ENCODE data around the gene PCDHB14.
A peak's percentile ranks its signal among the peaks of the same experiment; 100 is the strongest.
"Not testable (repeated sequence)": the region's sequence is repeated elsewhere in the genome, so short reads cannot be mapped to it uniquely, and the experiment has no call there.

PCDHB14 gene

DNA sequence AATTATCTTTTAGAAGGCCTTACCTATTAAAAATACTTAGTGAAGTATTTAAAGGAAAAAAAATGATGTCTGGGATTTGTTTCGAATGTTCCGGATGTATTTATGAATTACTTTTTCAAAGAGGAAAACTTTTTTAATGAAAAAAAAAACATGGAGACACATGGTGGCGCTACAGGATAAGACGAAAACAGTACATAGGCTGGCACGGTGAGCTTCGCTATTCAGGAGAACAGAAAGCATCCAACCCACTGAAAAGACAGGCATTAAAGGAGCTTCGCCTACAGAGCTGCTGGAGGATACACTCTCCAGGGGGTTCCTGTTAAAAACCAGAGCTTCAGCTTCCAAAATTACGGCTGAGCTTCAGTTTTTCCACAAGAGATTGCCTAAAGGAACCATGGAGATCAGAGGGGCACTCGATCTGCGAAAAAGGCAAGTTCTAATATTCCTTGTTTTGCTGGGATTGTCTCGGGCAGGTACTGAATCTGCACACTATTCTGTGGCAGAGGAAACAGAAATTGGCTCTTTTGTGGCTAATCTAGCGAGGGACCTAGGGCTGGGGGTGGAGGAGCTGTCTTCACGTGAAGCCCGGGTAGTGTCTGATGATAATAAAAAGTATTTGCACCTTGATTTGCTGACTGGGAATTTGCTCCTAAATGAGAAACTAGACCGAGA lies at the start of gene PCDHB14:
TSS of gene PCDHB14 (plus strand) at position 232 of the 672 bp plus-strand sequence. CDS start at position 395, 163 bp downstream.
- Mint-ChIP-seq H3K9me3 (peaks cover 76% of the 10 kb centered on the region), H3K4me3 (peak within 1 kb of the TSS; percentile 77 to 88 (median 85)), H3K27me3 (ENCODE audit: low read depth) (no peaks in the 10 kb centered on the region), H3K27ac (peak within 1 kb of the TSS; percentile 67 to 83 (median 82)), H3K36me3 (ENCODE audit: low read depth) (peaks cover 83% of the 10 kb centered on the region), H3K4me1 (no peaks in the 10 kb centered on the region)
- TF ChIP-seq, protein P1, sequence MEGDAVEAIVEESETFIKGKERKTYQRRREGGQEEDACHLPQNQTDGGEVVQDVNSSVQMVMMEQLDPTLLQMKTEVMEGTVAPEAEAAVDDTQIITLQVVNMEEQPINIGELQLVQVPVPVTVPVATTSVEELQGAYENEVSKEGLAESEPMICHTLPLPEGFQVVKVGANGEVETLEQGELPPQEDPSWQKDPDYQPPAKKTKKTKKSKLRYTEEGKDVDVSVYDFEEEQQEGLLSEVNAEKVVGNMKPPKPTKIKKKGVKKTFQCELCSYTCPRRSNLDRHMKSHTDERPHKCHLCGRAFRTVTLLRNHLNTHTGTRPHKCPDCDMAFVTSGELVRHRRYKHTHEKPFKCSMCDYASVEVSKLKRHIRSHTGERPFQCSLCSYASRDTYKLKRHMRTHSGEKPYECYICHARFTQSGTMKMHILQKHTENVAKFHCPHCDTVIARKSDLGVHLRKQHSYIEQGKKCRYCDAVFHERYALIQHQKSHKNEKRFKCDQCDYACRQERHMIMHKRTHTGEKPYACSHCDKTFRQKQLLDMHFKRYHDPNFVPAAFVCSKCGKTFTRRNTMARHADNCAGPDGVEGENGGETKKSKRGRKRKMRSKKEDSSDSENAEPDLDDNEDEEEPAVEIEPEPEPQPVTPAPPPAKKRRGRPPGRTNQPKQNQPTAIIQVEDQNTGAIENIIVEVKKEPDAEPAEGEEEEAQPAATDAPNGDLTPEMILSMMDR (IDR thresholded peaks at IDR 0.05; ENCODE audit: unreplicated experiment in 3 of 3), result peak in 1 of 3 experiments; percentile 43

DNA sequence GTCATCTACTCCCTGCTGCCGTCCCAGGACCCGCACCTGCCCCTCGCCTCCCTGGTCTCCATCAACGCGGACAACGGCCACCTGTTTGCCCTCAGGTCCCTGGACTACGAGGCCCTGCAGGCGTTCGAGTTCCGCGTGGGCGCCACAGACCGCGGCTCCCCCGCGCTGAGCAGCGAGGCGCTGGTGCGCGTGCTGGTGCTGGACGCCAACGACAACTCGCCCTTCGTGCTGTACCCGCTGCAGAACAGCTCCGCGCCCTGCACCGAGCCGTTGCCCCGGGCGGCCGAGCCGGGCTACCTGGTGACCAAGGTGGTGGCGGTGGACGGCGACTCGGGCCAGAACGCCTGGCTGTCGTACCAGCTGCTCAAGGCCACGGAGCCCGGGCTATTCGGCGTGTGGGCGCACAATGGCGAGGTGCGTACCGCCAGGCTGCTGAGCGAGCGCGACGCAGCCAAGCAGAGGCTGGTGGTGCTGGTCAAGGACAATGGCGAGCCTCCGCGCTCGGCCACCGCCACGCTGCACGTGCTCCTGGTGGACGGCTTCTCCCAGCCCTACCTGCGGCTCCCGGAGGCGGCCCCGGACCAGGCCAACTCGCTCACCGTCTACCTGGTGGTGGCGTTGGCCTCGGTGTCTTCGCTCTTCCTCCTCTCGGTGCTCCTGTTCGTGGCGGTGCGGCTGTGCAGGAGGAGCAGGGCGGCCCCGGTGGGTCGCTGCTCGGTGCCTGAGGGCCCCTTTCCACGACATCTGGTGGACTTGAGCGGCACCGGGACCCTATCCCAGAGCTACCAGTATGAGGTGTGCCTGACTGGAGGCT lies 48.6 kb upstream of the PCDHB14 start:
- H3K9me3 Mint-ChIP-seq, result peaks cover 34% of the 10 kb centered on the region
- not testable (repeated sequence) for H3K4me1 Mint-ChIP-seq

DNA sequence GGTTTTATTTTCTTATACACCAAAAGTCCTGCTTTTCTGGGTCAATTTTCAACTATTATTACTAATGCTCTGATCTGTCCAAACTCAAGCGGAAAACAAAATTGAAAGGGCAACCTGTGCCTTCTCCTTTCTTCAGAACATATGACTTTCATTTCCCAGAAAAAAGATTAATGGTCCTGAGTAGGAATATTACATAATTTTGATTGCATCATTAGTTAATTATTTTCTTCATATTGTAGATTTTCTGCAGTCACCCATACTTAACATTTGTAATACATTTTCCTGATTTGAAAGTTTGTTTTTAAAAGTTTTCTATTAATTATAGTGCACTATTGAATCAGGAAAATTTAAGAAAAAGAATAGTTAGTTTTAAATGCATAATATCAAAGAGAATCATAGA lies 47.2 kb upstream of the PCDHB14 start:
- Mint-ChIP-seq H3K27me3 (ENCODE audit: low read depth) (no peaks in the 10 kb centered on the region), H3K9me3 (peaks cover 30% of the 10 kb centered on the region), H3K36me3 (ENCODE audit: low read depth) (peaks cover 26% of the 10 kb centered on the region), H3K27ac (no peak overlapping the region), H3K4me1 (no peaks in the 10 kb centered on the region), H3K4me3 (no peak overlapping the region)
- TF ChIP-seq, protein P1 (IDR thresholded peaks at IDR 0.05; ENCODE audit: unreplicated experiment in 3 of 3), result no peak

More for the DNA sequence above, 48.6 kb upstream of the PCDHB14 start:
- not testable (repeated sequence) for H3K27ac Mint-ChIP-seq; H3K27me3 Mint-ChIP-seq (ENCODE audit: low read depth); H3K4me3 Mint-ChIP-seq
- H3K36me3 Mint-ChIP-seq (ENCODE audit: low read depth), result peaks cover 20% of the 10 kb centered on the region

DNA sequence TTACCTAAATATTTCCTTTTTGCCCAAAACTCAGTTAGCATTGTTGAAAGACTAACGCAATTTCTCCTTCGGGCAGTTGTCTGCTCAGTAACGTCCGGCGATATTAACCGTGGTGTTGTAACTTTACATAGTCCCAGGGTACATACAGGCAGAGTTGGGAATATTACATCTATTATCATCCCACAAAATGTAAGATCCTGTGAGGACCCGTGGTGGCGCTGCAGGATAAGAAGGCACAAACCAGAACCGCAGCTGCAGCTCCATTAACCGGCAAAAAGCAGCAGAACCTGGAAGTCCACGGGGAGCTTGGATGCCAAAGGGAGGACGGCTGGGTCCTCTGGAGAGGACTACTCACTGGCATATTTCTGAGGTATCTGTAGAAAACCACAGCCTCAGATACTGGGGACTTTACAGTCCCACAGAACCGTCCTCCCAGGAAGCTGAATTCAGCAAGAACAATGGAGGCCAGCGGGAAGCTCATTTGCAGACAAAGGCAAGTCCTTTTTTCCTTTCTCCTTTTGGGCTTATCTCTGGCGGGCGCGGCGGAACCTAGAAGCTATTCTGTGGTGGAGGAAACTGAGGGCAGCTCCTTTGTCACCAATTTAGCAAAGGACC lies 45.5 kb upstream of the PCDHB14 start, which contains the start of gene PCDHB8:
TSS of gene PCDHB8 (plus strand) at position 214 of the 615 bp plus-strand sequence. CDS start at position 459, 245 bp downstream.
- Mint-ChIP-seq H3K36me3 (ENCODE audit: low read depth) (peaks cover 32% of the 10 kb centered on the region), H3K9me3 (peaks cover 38% of the 10 kb centered on the region)
- not testable (repeated sequence) for H3K27ac Mint-ChIP-seq; H3K4me3 Mint-ChIP-seq; H3K4me1 Mint-ChIP-seq; H3K27me3 Mint-ChIP-seq (ENCODE audit: low read depth)

DNA sequence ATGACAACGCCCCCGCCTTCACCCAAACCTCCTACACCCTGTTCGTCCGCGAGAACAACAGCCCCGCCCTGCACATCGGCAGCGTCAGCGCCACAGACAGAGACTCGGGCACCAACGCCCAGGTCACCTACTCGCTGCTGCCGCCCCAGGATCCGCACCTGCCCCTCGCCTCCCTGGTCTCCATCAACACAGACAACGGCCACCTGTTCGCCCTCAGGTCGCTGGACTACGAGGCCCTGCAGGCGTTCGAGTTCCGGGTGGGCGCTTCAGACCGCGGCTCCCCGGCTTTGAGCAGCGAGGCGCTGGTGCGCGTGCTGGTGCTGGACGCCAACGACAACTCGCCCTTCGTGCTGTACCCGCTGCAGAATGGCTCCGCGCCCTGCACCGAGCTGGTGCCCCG lies 43.8 kb upstream of the PCDHB14 start:
- not testable (repeated sequence) for H3K27me3 Mint-ChIP-seq (ENCODE audit: low read depth); H3K4me1 Mint-ChIP-seq; H3K27ac Mint-ChIP-seq; H3K4me3 Mint-ChIP-seq
- Mint-ChIP-seq H3K9me3 (peaks cover 36% of the 10 kb centered on the region), H3K36me3 (ENCODE audit: low read depth) (peaks cover 30% of the 10 kb centered on the region)

DNA sequence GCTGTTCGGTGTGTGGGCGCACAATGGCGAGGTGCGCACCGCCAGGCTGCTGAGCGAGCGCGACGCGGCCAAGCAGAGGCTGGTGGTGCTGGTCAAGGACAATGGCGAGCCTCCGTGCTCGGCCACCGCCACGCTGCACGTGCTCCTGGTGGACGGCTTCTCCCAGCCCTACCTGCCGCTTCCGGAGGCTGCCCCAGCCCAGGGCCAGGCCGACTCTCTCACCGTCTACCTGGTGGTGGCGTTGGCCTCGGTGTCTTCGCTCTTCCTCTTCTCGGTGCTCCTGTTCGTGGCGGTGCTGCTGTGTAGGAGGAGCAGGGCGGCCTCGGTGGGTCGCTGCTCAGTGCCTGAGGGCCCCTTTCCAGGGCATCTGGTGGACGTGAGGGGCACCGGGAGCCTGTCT lies 43.3 kb upstream of the PCDHB14 start:
- not testable (repeated sequence) for H3K27ac Mint-ChIP-seq; H3K27me3 Mint-ChIP-seq (ENCODE audit: low read depth); H3K4me1 Mint-ChIP-seq; H3K4me3 Mint-ChIP-seq
- H3K36me3 Mint-ChIP-seq (ENCODE audit: low read depth), result peaks cover 36% of the 10 kb centered on the region
- H3K9me3 Mint-ChIP-seq, result peaks cover 39% of the 10 kb centered on the region

DNA sequence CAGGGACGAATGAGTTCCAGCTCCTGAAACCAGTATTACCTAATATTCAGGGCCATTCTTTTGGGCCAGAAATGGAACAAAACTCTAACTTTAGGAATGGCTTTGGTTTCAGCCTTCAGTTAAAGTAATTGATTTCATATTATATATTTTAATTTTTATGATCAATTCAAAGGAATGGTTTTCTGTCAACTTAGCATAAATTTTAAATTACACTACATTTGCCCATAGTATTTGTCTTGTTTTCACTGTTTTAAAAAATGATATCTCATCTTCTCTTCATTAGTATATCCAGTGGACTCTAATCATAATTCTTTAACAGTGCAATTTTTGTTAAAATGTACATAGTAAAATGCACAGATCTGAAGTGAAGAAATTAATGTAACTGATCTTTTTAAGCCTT lies 42.8 kb upstream of the PCDHB14 start:
- TF ChIP-seq, protein P1 (IDR thresholded peaks at IDR 0.05; ENCODE audit: unreplicated experiment in 3 of 3), result no peak
- no peak overlapping the region for H3K27ac Mint-ChIP-seq
- H3K4me3 Mint-ChIP-seq, result no peak overlapping the region
- no peaks in the 10 kb centered on the region for H3K4me1 Mint-ChIP-seq
- peaks cover 40% of the 10 kb centered on the region for H3K36me3 Mint-ChIP-seq (ENCODE audit: low read depth)
- peaks cover 40% of the 10 kb centered on the region for H3K9me3 Mint-ChIP-seq
- H3K27me3 Mint-ChIP-seq (ENCODE audit: low read depth), result peaks cover 3% of the 10 kb centered on the region
